Vagina (tissue), 2 donors: ENCODE results near the gene KCTD13. TPM values are rescaled to one million over a fixed set of nuclear protein-coding genes. Genes with fewer than 3 reads are reported as not detected.
"Not testable (repeated sequence)": the region's sequence is repeated elsewhere in the genome, so short reads cannot be mapped to it uniquely, and the experiment has no call there.

ENCODE experiments used
- DNase-seq, 2 donors: peaks; one replicate each; pipeline ENCODE4 v3.0.0-alpha.2; 2017; ENCODE audit errors: extremely low spot score in 2 of 2
- H3K27ac ChIP-seq: fragments of 200-600 bp; sonication (generic); one replicate; pipeline ENCODE4 v1.5.1; 2019
- H3K27me3 ChIP-seq: fragments of 200-600 bp; sonication (generic); one replicate; pipeline ENCODE4 v1.5.1; 2019
- H3K36me3 ChIP-seq, 2 donors: fragments of 200-600 bp; sonication (generic); one replicate each; pipeline ENCODE4 v1.5.1; 2017 to 2019
- H3K4me1 ChIP-seq: fragments of 200-600 bp; sonication (generic); one replicate; pipeline ENCODE4 v1.5.1; 2019
- H3K4me3 ChIP-seq, 2 donors: fragments of 200-600 bp; sonication (generic); 1 replicate in 1 of 2; 2 replicates in 1 of 2; pipeline ENCODE4 v1.5.1; 2016 to 2019
- H3K9me3 ChIP-seq: fragments of 200-600 bp; sonication (generic); one replicate; pipeline ENCODE4 v1.5.1; 2019
- CTCF ChIP-seq, 3 experiments: fragments of 450-650 bp in 2 of 3; fragments of 200-600 bp in 1 of 3; sonication (generic) in 1 of 3; IDR thresholded peaks; one replicate each; pipeline ENCODE4 v1.5.1; 2017 to 2019; ENCODE audit warnings: antibody characterized with exemption in 3 of 3, mild to moderate bottlenecking in 2 of 3, moderate library complexity in 2 of 3
- POLR2A ChIP-seq, 2 donors: fragments of 450-650 bp; IDR thresholded peaks; one replicate each; pipeline ENCODE4 v1.6.1; 2017; ENCODE audit warnings: antibody characterized with exemption in 2 of 2, mild to moderate bottlenecking in 2 of 2, moderate library complexity in 2 of 2
- POLR2AphosphoS5 ChIP-seq, 2 donors: sonication (generic); formaldehyde crosslinking; IDR thresholded peaks; one replicate each; pipeline ENCODE4 v1.9.0; 2017; ENCODE audit warnings: antibody characterized with exemption in 2 of 2, mild to moderate bottlenecking in 2 of 2, low read depth in 1 of 2; ENCODE audit not compliant: insufficient read depth in 1 of 2
- intact Hi-C: fragments of 100-400 bp; cut with DNase I; formaldehyde crosslinking; loops from one replicate; pipeline ENCODE4 v1.15.1; 2023
- total RNA-seq: library from RNA; depleted of rRNA; stranded (reverse); fragments of >200 nt; gene quantifications from one replicate; pipeline ENCODE4 v1.2.3, GENCODE V29; 2016

Gene KCTD13
- total RNA-seq, 1 donor from 2014 or later = 20.4 TPM

GRCh38 chr16:29943846-29944799, 18.1 kb upstream of the KCTD13 start:
- no peak overlapping the region for H3K4me3 ChIP-seq
- TF ChIP-seq CTCF (IDR thresholded peaks at IDR 0.05) (no peak), POLR2AphosphoS5 (IDR thresholded peaks at IDR 0.05; ENCODE audit: insufficient read depth in 1 of 2, low read depth in 1 of 2) (peak in 1 of 2 donors; percentile 84)
- H3K9me3 ChIP-seq = no peaks in the 10 kb centered on the region
- H3K27me3 ChIP-seq = no peaks in the 10 kb centered on the region
- intact Hi-C loops = no loop called here
- peaks cover 19% of the 10 kb centered on the region for H3K4me1 ChIP-seq
- peak in 1 of 2 donors; percentile 94 for DNase-seq
- peak overlapping the region; percentile 55 for H3K27ac ChIP-seq
- no peaks in the 10 kb centered on the region for H3K36me3 ChIP-seq

GRCh38 chr16:29940656-29941055, 14.6 kb upstream of the KCTD13 start:
- Histone ChIP-seq H3K4me3 (no peak overlapping the region), H3K36me3 (no peaks in the 10 kb centered on the region), H3K27me3 (no peaks in the 10 kb centered on the region), H3K9me3 (no peaks in the 10 kb centered on the region), H3K4me1 (peaks cover 19% of the 10 kb centered on the region), H3K27ac (no peak overlapping the region)
- DNase-seq = no peak
- intact Hi-C loops = no loop called here
- TF ChIP-seq CTCF (IDR thresholded peaks at IDR 0.05) = no peak
- no peak for TF ChIP-seq POLR2A (IDR thresholded peaks at IDR 0.05)
- no peak for TF ChIP-seq POLR2AphosphoS5 (IDR thresholded peaks at IDR 0.05; ENCODE audit: insufficient read depth in 1 of 2, low read depth in 1 of 2)

GRCh38 chr16:29931750-29932149, 5.7 kb upstream of the KCTD13 start:
- H3K9me3 ChIP-seq, DNase-seq, H3K4me1 ChIP-seq, H3K27ac ChIP-seq, intact Hi-C loops, H3K36me3 ChIP-seq, H3K4me3 ChIP-seq, H3K27me3 ChIP-seq: not testable (repeated sequence)

- H3K27ac ChIP-seq = peak overlapping the region; percentile 83
- H3K9me3 ChIP-seq = no peaks in the 10 kb centered on the region
- peak overlapping the region; percentile 84 to 88 for H3K4me3 ChIP-seq
- peaks cover 31% of the 10 kb centered on the region for H3K4me1 ChIP-seq
- DNase-seq = no peak
- TF ChIP-seq POLR2A (IDR thresholded peaks at IDR 0.05) (no peak), POLR2AphosphoS5 (IDR thresholded peaks at IDR 0.05; ENCODE audit: insufficient read depth in 1 of 2, low read depth in 1 of 2) (no peak), CTCF (IDR thresholded peaks at IDR 0.05) (no peak)
- intact Hi-C loops = loop anchor here (10.0 kb wide), 1 partner anchor 78 kb away; no protein-coding TSS in a partner anchor
- H3K27me3 ChIP-seq = no peaks in the 10 kb centered on the region
- peaks cover 0 to 8% of the 10 kb centered on the region in 2 donors for H3K36me3 ChIP-seq
Measured at GRCh38 chr16:29927070-29927905, 1.3 kb upstream of the KCTD13 start.

- intact Hi-C loops = loop anchor here (10.0 kb wide), 1 partner anchor 78 kb away; no protein-coding TSS in a partner anchor
- DNase-seq = no peak
Measured at GRCh38 chr16:29926711-29927052, 656 bp upstream of the KCTD13 start.

More at GRCh38 chr16:29926711-29927052, 656 bp upstream of the KCTD13 start:
- TF ChIP-seq POLR2A (IDR thresholded peaks at IDR 0.05) (no peak), CTCF (IDR thresholded peaks at IDR 0.05) (no peak), POLR2AphosphoS5 (IDR thresholded peaks at IDR 0.05; ENCODE audit: insufficient read depth in 1 of 2, low read depth in 1 of 2) (no peak)
- Histone ChIP-seq H3K9me3 (no peaks in the 10 kb centered on the region), H3K27ac (peak overlapping the region; percentile 83), H3K36me3 (peaks cover 0 to 14% of the 10 kb centered on the region in 2 donors), H3K27me3 (no peaks in the 10 kb centered on the region), H3K4me3 (peak overlapping the region; percentile 84 to 88), H3K4me1 (peaks cover 31% of the 10 kb centered on the region)
